ENCODE measurements around the gene C22orf39. TPM values are rescaled to one million over a fixed set of nuclear protein-coding genes. Genes with fewer than 3 reads are reported as not detected.

The C22orf39 gene
- total and polyA plus RNA-seq, 4 donors, result 47.9 to 66.4 (median 56.6) TPM

DNA sequence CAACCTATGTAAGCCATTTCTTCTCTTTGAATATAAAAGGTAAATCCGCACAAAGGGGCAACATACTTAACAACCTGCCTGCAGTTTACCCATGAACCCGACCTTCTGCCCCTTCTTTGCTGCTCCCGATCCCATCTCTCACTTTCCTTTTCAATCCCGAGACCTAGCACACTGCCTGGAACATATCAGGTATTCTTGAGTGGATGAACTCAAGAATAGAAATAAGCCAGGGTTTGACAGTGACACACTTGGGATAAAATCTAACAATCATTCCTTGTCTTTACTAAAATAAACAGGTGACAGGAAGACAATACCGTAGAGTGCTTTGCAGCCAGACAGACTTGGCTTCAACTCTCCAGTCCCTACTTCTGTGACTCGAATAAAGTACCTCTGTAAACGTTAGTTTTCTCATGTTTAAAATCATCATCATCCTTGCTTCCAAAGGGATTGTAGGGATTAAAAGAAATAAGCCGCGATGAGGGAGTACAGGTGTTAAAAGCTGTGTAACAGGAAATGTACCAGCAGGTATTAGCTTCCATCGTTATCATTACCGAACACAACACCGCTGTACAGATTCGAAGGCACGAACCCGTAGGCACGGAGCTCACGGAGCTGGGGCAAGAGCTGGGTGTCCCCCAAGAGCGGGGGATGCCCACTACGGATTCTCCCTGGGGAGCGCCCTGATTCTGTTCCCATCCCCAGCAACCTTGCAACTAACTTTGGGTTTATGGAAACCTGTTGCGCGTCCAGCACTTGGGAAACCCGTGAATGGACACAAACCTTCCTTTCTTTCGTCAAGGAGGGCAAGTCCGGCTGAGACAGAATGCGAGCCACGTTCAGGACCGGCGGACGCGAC lies 30.8 kb upstream of the C22orf39 start:
- Histone ChIP-seq H3K4me1 (ENCODE audit: control insufficient read depth, insufficient read depth, low read length) (peaks cover 9% of the 10 kb centered on the region), H3K36me3 (ENCODE audit: control insufficient read depth, insufficient read depth, low read length) (peaks cover 16% of the 10 kb centered on the region), H3K27me3 (ENCODE audit: control insufficient read depth, insufficient read depth, low read length) (no peaks in the 10 kb centered on the region), H3K4me3 (ENCODE audit: low read depth, low read length) (peak overlapping the region; percentile 72), H3K9me3 (ENCODE audit: control insufficient read depth, insufficient read depth, low read length) (no peaks in the 10 kb centered on the region), H3K27ac (ENCODE audit: low read depth, low read length) (peak overlapping the region; percentile 15)
- DNase-seq (ENCODE audit: low read depth in 4 of 6, low spot score in 6 of 6), result no peak
- 0% methylated on average over 22 of the region's 31 CpGs for WGBS (ENCODE audit: insufficient coverage)

DNA sequence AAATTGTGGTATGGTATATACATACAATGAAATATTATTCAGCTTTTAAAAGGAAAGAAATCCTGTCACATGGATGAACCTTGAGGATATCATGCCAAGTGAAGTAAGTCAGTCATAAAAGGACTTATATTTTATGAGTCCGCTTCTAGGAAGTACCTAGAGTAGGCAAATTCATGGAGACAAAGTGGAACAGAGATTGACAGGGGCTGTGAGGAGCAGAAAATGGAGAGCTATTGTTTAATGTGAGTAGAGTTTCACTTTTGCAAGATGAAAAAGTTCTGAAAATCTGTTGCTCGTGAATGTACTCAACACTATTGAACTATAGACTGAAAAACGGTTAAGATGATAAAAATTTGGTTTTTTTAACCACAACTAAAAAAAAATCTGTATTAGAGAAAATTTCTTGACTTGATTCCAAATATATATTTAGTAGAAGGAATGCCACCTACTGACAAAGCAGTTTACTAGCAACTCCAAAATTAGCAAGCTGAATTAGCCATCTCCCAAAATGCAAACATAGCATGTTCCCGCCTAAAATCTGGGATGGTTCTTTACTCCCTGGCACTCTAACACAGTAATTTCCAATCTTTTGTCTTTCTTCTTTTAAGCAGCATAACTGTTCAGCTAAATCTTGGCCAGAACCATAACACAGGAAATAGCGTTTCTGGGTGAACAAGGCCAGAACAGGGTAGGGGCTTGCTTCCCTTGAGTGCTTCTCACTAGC lies 30.0 kb upstream of the C22orf39 start:
- Histone ChIP-seq H3K36me3 (ENCODE audit: control insufficient read depth, insufficient read depth, low read length) (peaks cover 24% of the 10 kb centered on the region), H3K4me1 (ENCODE audit: control insufficient read depth, insufficient read depth, low read length) (peaks cover 9% of the 10 kb centered on the region), H3K27ac (ENCODE audit: low read depth, low read length) (no peak overlapping the region), H3K27me3 (ENCODE audit: control insufficient read depth, insufficient read depth, low read length) (no peaks in the 10 kb centered on the region), H3K9me3 (ENCODE audit: control insufficient read depth, insufficient read depth, low read length) (no peaks in the 10 kb centered on the region), H3K4me3 (ENCODE audit: low read depth, low read length) (peak overlapping the region; percentile 72)
- 47% methylated on average over 2 of the region's 5 CpGs for WGBS (ENCODE audit: insufficient coverage)
- DNase-seq (ENCODE audit: low read depth in 4 of 6, low spot score in 6 of 6), result peak in 2 of 6 donors; percentile 7 to 9

DNA sequence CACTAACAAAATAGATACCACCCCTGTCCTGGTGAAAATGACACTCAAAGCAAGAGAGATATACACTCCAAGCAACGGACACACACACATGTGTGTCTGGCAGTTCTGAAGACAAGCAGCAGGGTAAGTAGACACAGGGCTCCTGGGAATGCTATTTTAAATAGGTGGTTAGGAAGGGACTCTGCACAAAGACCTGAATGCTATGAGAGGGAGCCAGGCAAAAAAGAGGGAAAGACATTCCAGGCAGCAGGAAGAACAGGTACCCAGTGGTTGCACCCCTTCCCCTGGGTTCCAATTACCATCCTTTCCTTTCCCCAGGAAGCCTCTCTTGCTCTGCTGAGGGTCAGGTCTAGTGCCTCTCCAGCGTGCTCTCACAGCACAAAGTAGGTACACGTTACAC lies 28.5 kb upstream of the C22orf39 start:
- peaks cover 38% of the 10 kb centered on the region for H3K36me3 ChIP-seq (ENCODE audit: control insufficient read depth, insufficient read depth, low read length)
- H3K27me3 ChIP-seq (ENCODE audit: control insufficient read depth, insufficient read depth, low read length), result no peaks in the 10 kb centered on the region
- no CpG with 5 or more reads among the region's 3 CpGs for WGBS (ENCODE audit: insufficient coverage)
- no peaks in the 10 kb centered on the region for H3K9me3 ChIP-seq (ENCODE audit: control insufficient read depth, insufficient read depth, low read length)
- DNase-seq (ENCODE audit: low read depth in 4 of 6, low spot score in 6 of 6), result no peak
- peaks cover 9% of the 10 kb centered on the region for H3K4me1 ChIP-seq (ENCODE audit: control insufficient read depth, insufficient read depth, low read length)
- H3K4me3 ChIP-seq (ENCODE audit: low read depth, low read length), result no peak overlapping the region
- H3K27ac ChIP-seq (ENCODE audit: low read depth, low read length), result no peak overlapping the region

DNA sequence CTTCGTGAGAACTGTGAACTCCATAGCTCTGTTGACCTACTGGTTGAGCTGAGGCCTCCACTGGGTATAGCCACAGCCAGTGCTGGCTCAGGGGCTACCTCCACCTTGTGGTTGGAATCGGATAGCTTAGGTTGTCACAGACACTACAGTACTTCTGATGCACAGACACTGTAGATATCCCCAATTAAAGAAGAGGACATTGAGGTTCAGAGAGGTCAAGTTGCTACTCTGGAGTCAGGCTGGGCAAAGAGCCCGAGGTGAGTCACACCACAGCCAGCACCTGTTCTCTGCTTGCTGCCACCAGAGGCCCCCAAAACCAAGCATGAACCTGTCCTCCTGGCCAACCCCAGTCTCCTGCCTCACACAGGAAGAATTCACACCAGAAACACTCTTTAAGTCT lies 26.1 kb upstream of the C22orf39 start:
- Histone ChIP-seq H3K4me1 (ENCODE audit: control insufficient read depth, insufficient read depth, low read length) (peaks cover 4% of the 10 kb centered on the region), H3K4me3 (ENCODE audit: low read depth, low read length) (no peak overlapping the region), H3K36me3 (ENCODE audit: control insufficient read depth, insufficient read depth, low read length) (peaks cover 63% of the 10 kb centered on the region), H3K27ac (ENCODE audit: low read depth, low read length) (no peak overlapping the region), H3K27me3 (ENCODE audit: control insufficient read depth, insufficient read depth, low read length) (no peaks in the 10 kb centered on the region), H3K9me3 (ENCODE audit: control insufficient read depth, insufficient read depth, low read length) (no peaks in the 10 kb centered on the region)
- 82% methylated on average over 3 of the region's 3 CpGs for WGBS (ENCODE audit: insufficient coverage)
- DNase-seq (ENCODE audit: low read depth in 4 of 6, low spot score in 6 of 6), result no peak

DNA sequence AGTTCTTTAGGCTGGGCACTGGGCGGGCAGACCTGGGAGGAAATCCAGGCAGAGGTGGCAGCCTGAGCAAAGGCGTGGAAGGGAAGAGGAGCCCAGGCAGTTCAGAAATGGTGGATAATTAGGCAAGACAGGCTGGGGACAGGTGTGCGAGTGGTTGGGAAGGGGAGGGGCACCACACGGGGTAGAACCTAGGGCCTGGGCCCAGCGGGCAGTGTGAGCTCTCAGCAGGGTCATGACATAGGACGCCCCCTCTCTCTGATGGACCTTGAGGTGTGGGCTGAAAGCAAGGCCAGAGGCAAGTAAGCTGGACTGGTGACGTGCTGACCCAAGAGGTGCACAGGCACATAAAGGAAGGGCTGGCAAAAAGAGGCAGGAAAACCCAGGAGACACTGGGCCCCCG lies 24.7 kb upstream of the C22orf39 start:
- Histone ChIP-seq H3K27me3 (ENCODE audit: control insufficient read depth, insufficient read depth, low read length) (no peaks in the 10 kb centered on the region), H3K36me3 (ENCODE audit: control insufficient read depth, insufficient read depth, low read length) (peaks cover 76% of the 10 kb centered on the region), H3K9me3 (ENCODE audit: control insufficient read depth, insufficient read depth, low read length) (no peaks in the 10 kb centered on the region), H3K4me3 (ENCODE audit: low read depth, low read length) (no peak overlapping the region), H3K27ac (ENCODE audit: low read depth, low read length) (no peak overlapping the region), H3K4me1 (ENCODE audit: control insufficient read depth, insufficient read depth, low read length) (no peaks in the 10 kb centered on the region)
- no peak for DNase-seq (ENCODE audit: low read depth in 4 of 6, low spot score in 6 of 6)
- 96% methylated on average over 8 of the region's 8 CpGs for WGBS (ENCODE audit: insufficient coverage)

DNA sequence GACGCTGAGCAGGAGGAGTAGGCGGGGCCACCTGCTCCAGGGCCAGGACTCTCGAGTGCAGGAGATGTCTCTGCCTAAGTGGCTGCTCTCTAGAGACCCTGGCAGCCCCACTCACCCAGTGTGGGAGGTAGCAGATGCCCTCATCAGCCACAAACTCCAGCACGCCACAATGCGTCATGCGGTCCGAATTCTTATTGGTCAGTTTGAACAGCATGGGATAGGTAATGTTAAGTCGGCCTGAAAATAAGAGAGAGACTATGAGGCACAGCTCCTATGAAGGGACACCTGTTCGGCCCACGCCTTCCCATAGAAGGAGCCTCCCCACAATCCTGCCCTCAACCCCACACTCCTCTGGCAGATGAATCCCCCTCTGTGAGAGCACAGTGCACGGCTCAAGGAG lies 24.1 kb upstream of the C22orf39 start:
- H3K9me3 ChIP-seq (ENCODE audit: control insufficient read depth, insufficient read depth, low read length), result no peaks in the 10 kb centered on the region
- no peaks in the 10 kb centered on the region for H3K27me3 ChIP-seq (ENCODE audit: control insufficient read depth, insufficient read depth, low read length)
- no peak for DNase-seq (ENCODE audit: low read depth in 4 of 6, low spot score in 6 of 6)
- no peak overlapping the region for H3K27ac ChIP-seq (ENCODE audit: low read depth, low read length)
- H3K36me3 ChIP-seq (ENCODE audit: control insufficient read depth, insufficient read depth, low read length), result peaks cover 83% of the 10 kb centered on the region
- H3K4me1 ChIP-seq (ENCODE audit: control insufficient read depth, insufficient read depth, low read length), result no peaks in the 10 kb centered on the region
- 94% methylated on average over 8 of the region's 11 CpGs for WGBS (ENCODE audit: insufficient coverage)
- no peak overlapping the region for H3K4me3 ChIP-seq (ENCODE audit: low read depth, low read length)

DNA sequence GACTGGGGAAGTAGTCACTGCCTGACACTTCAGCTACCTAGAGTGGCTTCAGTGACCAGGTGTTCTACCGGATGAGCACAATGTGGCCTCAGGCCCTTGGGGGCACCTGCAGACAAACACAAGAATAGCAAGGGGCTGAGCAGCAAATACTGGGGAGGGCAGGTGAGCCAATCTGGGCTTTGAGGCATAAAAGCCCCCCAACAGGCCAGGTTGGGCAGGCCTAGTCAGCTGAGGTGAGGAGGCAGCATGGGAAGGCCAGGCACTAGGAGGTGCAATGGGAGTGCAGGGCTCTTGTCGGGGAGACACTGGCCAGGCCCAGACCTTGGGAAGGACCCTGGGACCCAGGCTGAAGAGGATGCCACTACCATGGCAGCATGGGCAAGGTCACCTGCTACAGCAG lies 22.5 kb upstream of the C22orf39 start:
- DNase-seq (ENCODE audit: low read depth in 4 of 6, low spot score in 6 of 6), result no peak
- H3K27ac ChIP-seq (ENCODE audit: low read depth, low read length), result no peak overlapping the region
- 100% methylated on average over 2 of the region's 2 CpGs for WGBS (ENCODE audit: insufficient coverage)

DNA sequence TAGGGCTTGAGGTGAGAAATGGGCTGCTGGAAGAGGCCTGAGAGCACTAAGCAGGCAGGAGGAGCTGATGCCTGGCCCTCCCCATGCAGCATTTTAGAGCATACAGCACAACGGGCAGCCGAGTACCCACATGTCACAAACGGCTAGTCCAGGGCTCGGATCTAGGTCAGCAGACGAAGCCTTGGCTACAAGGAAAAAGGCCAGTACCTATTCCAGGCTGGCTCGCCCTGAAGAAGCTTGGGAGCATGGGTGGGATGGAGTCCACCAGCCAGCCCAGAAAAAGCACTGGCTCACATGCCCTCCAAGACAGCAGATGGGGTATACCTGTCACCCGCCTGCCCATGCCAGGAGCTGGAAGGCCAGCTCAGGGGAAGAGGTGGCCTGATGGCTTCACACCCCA lies 21.9 kb upstream of the C22orf39 start:
- Histone ChIP-seq H3K36me3 (ENCODE audit: control insufficient read depth, insufficient read depth, low read length) (peaks cover 92% of the 10 kb centered on the region), H3K27me3 (ENCODE audit: control insufficient read depth, insufficient read depth, low read length) (no peaks in the 10 kb centered on the region), H3K9me3 (ENCODE audit: control insufficient read depth, insufficient read depth, low read length) (no peaks in the 10 kb centered on the region), H3K4me3 (ENCODE audit: low read depth, low read length) (no peak overlapping the region), H3K4me1 (ENCODE audit: control insufficient read depth, insufficient read depth, low read length) (no peaks in the 10 kb centered on the region), H3K27ac (ENCODE audit: low read depth, low read length) (no peak overlapping the region)
- no peak for DNase-seq (ENCODE audit: low read depth in 4 of 6, low spot score in 6 of 6)
- 97% methylated on average over 7 of the region's 7 CpGs for WGBS (ENCODE audit: insufficient coverage)

More for the DNA sequence above, 22.5 kb upstream of the C22orf39 start:
- Histone ChIP-seq H3K27me3 (ENCODE audit: control insufficient read depth, insufficient read depth, low read length) (no peaks in the 10 kb centered on the region), H3K4me1 (ENCODE audit: control insufficient read depth, insufficient read depth, low read length) (no peaks in the 10 kb centered on the region), H3K9me3 (ENCODE audit: control insufficient read depth, insufficient read depth, low read length) (no peaks in the 10 kb centered on the region), H3K36me3 (ENCODE audit: control insufficient read depth, insufficient read depth, low read length) (peaks cover 93% of the 10 kb centered on the region), H3K4me3 (ENCODE audit: low read depth, low read length) (no peak overlapping the region)

DNA sequence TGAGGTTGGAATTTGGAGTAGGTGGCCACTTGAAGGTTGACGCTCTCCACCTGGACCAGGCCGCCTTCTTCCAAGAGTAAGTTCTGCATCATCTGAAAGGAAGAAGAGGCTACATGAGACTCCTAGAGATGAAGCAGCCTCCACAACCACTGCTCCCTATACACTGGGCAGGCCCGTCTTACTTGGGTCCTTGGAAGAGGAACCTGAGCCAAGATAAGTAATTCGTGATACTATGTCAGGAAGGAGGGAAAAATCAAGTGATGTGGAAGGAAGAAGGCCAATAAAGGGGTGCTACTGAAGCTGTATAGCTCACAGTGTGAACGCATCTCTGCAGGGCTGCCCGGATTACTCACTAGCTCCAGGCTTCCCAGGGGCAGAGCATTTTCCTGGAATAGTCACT lies 20.4 kb upstream of the C22orf39 start:
- 96% methylated on average over 5 of the region's 6 CpGs for whole genome bisulfite sequencing (ENCODE audit: insufficient coverage)
- Histone ChIP-seq H3K27ac (ENCODE audit: low read depth, low read length) (no peak overlapping the region), H3K27me3 (ENCODE audit: control insufficient read depth, insufficient read depth, low read length) (no peaks in the 10 kb centered on the region), H3K36me3 (ENCODE audit: control insufficient read depth, insufficient read depth, low read length) (peaks cover 82% of the 10 kb centered on the region), H3K4me1 (ENCODE audit: control insufficient read depth, insufficient read depth, low read length) (no peaks in the 10 kb centered on the region), H3K4me3 (ENCODE audit: low read depth, low read length) (no peak overlapping the region), H3K9me3 (ENCODE audit: control insufficient read depth, insufficient read depth, low read length) (no peaks in the 10 kb centered on the region)
- DNase-seq (ENCODE audit: low read depth in 4 of 6, low spot score in 6 of 6), result no peak

Measured in spinal cord (tissue), 10 donors.